HepG2 (cell line): ENCODE results near the gene YY1. TPM values are rescaled to one million over a fixed set of nuclear protein-coding genes. Genes with fewer than 3 reads are reported as not detected.

Source experiments
- BORCS8-MEF2B ChIP-seq: sonication (generic); formaldehyde crosslinking; IDR thresholded peaks from 2 replicates; pipeline ENCODE4 v1.8.0; 2022; ENCODE audit warnings: mild to moderate bottlenecking, missing genetic modification reagents
- CEBPB ChIP-seq: IDR thresholded peaks from 2 replicates; pipeline ENCODE4 v1.6.1; 2011; ENCODE audit warnings: low read depth, low read length, improper control_type of control experiment, borderline replicate concordance
- MBNL3 ChIP-seq: fragments of 250-450 bp; sonication (Bioruptor Pico); conservative IDR thresholded peaks from 2 replicates; pipeline ENCODE4 v1.8.0; 2022; ENCODE audit warnings: mild to moderate bottlenecking, inconsistent platforms
- NONO ChIP-seq, 2 experiments: fragments of 450-650 bp in 1 of 2; sonication (generic) in 1 of 2; formaldehyde crosslinking in 1 of 2; IDR thresholded peaks in 1 of 2; conservative IDR thresholded peaks in 1 of 2; 2 replicates each; pipeline versions ENCODE4 v1.6.1 to v1.8.0; 2017 to 2022; ENCODE audit warnings: mild to moderate bottlenecking in 1 of 2, missing genetic modification reagents in 1 of 2, moderate library complexity in 1 of 2
- POLR2AphosphoS2 ChIP-seq: IDR thresholded peaks from 2 replicates; pipeline ENCODE4 v1.6.1; 2011; ENCODE audit warnings: low read depth, low read length, improper control_type of control experiment
- RBFOX2 ChIP-seq: fragments of 200-400 bp; formaldehyde crosslinking; IDR thresholded peaks from 2 replicates; pipeline ENCODE4 v1.6.1; 2017; ENCODE audit warnings: low read depth, mild to moderate bottlenecking, low read length
- RCOR2 ChIP-seq: IDR thresholded peaks from 2 replicates; pipeline ENCODE4 v1.6.1; 2016; ENCODE audit warnings: missing biosample characterization, missing genetic modification reagents
- RFXANK ChIP-seq: IDR thresholded peaks from 2 replicates; pipeline ENCODE4 v1.6.1; 2016
- TRIM24 ChIP-seq: sonication (generic); formaldehyde crosslinking; IDR thresholded peaks from 2 replicates; pipeline ENCODE4 v1.8.0; 2022; ENCODE audit warnings: mild to moderate bottlenecking, missing genetic modification reagents
- TSC22D2 ChIP-seq: sonication (generic); formaldehyde crosslinking; IDR thresholded peaks from 2 replicates; pipeline ENCODE4 v1.5.1; 2020; ENCODE audit warnings: missing genetic modification reagents, mild to moderate bottlenecking, borderline replicate concordance
- U2AF1 ChIP-seq: fragments of 200-400 bp; formaldehyde crosslinking; optimal IDR thresholded peaks from 2 replicates; pipeline ENCODE3; 2017; ENCODE audit warnings: mild to moderate bottlenecking, low read depth, low read length
- ZBTB7B ChIP-seq: sonication (generic); formaldehyde crosslinking; IDR thresholded peaks from 2 replicates; pipeline ENCODE4 v1.4.0; 2020; ENCODE audit warnings: missing genetic modification reagents
- ZFP90 ChIP-seq: sonication (generic); formaldehyde crosslinking; IDR thresholded peaks from 2 replicates; pipeline ENCODE4 v1.8.0; 2022; ENCODE audit warnings: missing genetic modification reagents, mild to moderate bottlenecking, inconsistent platforms, borderline replicate concordance
- ZNF335 ChIP-seq: sonication (generic); formaldehyde crosslinking; IDR thresholded peaks from 2 replicates; pipeline ENCODE4 v1.4.0; 2020; ENCODE audit warnings: missing genetic modification reagents
- ZNF746 ChIP-seq: sonication (generic); formaldehyde crosslinking; IDR thresholded peaks from 2 replicates; pipeline ENCODE4 v1.8.0; 2022; ENCODE audit warnings: mild to moderate bottlenecking, missing genetic modification reagents
- polyA plus RNA-seq, 8 experiments: library from polyadenylated mRNA; depleted of rRNA in 3 of 8; stranded (reverse) in 7 of 8; unstranded in 1 of 8; fragments of >200 nt; fragmentation: Illumina TruSeq in 4 of 8; extraction: Trizol in 4 of 8; gene quantifications; 2 replicates each; pipeline versions ENCODE4 v1.2.1 to v1.2.3, GENCODE V29; 2011 to 2016; ENCODE audit warnings: low read depth in 4 of 8, missing spikeins in 1 of 8, mixed read lengths in 1 of 8; ENCODE audit not compliant: insufficient read depth in 1 of 8
- total RNA-seq, 5 experiments: library from RNA; depleted of rRNA; stranded (reverse); fragments of >200 nt; fragmentation: Illumina TruSeq; extraction: Trizol; gene quantifications; 2 replicates each; pipeline ENCODE4 v1.2.3, GENCODE V29; 2016; ENCODE audit warnings: low read depth in 1 of 5
- TF ChIP-seq, protein P1 (sequence below): sonication (generic); formaldehyde crosslinking; IDR thresholded peaks from 2 replicates; pipeline ENCODE4 v1.4.0; 2020; ENCODE audit warnings: missing genetic modification reagents, borderline replicate concordance
- TF ChIP-seq, protein P2 (sequence below): IDR thresholded peaks from 2 replicates; pipeline ENCODE4 v1.6.1; 2016; ENCODE audit warnings: low read depth, borderline replicate concordance
- TF ChIP-seq, protein P3 (sequence below): sonication (generic); formaldehyde crosslinking; IDR thresholded peaks from 2 replicates; pipeline ENCODE4 v1.5.1; 2020; ENCODE audit warnings: mild to moderate bottlenecking, missing genetic modification reagents, moderate library complexity
- TF ChIP-seq, protein P4 (sequence below): sonication (generic); formaldehyde crosslinking; IDR thresholded peaks from 2 replicates; pipeline ENCODE4 v1.5.1; 2020; ENCODE audit warnings: mild to moderate bottlenecking, missing genetic modification reagents, moderate library complexity

YY1 gene
- total and polyA plus RNA-seq, 2 of the 13 experiments (the other 11 are each of a cell fraction or from before 2014, with no cell fraction given) = 29.4 to 68.1 TPM

DNA sequence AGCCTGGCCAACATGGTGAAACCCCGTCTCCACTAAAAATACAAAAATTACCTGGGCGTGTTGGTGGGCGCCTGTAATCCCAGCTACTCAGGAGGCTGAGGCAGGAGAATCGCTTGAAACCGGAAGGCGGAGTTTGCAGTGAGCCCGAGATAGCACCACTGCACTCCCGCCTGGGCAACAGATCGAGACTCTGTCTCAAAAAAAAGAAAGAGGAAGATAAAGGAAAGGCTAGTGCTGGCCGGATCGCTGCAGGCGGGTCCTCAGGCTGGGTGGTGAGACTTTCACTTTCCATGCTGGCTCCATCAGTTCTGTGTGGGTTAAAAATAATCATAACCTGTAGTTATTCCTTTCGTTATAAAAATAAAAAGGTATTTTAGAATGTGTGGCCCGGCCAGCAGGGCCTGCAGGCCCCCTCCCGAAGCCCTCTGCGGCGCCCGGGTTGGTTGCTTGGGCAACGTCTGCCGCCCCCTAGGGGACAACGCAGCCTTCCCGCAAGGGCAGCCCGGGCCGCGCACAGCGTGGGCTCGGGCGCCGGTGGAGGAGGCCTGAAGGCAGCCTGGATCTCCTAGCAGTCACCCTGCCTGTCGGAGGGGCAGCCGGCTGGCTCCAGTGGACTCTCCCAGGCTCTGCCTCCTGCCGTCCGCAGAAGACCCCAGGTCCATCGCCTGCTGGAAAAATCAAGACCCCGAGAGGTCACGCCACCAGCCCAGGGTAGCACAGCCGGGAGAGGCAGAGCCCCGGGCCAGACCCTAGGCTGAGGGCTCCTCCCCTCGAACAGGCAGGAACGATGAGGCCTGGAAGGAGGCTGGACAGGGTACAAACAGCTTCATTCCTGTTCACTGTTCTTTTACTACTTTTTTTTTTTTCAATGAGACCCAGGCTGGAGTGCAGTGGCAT is 79.2 kb downstream of the YY1 start (continued):
- TF ChIP-seq, protein P1, sequence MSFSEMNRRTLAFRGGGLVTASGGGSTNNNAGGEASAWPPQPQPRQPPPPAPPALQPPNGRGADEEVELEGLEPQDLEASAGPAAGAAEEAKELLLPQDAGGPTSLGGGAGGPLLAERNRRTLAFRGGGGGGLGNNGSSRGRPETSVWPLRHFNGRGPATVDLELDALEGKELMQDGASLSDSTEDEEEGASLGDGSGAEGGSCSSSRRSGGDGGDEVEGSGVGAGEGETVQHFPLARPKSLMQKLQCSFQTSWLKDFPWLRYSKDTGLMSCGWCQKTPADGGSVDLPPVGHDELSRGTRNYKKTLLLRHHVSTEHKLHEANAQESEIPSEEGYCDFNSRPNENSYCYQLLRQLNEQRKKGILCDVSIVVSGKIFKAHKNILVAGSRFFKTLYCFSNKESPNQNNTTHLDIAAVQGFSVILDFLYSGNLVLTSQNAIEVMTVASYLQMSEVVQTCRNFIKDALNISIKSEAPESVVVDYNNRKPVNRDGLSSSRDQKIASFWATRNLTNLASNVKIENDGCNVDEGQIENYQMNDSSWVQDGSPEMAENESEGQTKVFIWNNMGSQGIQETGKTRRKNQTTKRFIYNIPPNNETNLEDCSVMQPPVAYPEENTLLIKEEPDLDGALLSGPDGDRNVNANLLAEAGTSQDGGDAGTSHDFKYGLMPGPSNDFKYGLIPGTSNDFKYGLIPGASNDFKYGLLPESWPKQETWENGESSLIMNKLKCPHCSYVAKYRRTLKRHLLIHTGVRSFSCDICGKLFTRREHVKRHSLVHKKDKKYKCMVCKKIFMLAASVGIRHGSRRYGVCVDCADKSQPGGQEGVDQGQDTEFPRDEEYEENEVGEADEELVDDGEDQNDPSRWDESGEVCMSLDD (CRISPR knock-in tag) = no peak
- TF ChIP-seq, protein P2, sequence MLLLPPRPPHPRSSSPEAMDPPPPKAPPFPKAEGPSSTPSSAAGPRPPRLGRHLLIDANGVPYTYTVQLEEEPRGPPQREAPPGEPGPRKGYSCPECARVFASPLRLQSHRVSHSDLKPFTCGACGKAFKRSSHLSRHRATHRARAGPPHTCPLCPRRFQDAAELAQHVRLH = no peak
- peak; percentile 56 for TF ChIP-seq U2AF1
- no peak for TF ChIP-seq CEBPB
- no peak for TF ChIP-seq BORCS8-MEF2B (CRISPR knock-in tag)
- no peak for TF ChIP-seq ZFP90 (CRISPR knock-in tag)
- no peak for TF ChIP-seq ZNF746
- TF ChIP-seq POLR2AphosphoS2 = no peak
- TF ChIP-seq, protein P3, sequence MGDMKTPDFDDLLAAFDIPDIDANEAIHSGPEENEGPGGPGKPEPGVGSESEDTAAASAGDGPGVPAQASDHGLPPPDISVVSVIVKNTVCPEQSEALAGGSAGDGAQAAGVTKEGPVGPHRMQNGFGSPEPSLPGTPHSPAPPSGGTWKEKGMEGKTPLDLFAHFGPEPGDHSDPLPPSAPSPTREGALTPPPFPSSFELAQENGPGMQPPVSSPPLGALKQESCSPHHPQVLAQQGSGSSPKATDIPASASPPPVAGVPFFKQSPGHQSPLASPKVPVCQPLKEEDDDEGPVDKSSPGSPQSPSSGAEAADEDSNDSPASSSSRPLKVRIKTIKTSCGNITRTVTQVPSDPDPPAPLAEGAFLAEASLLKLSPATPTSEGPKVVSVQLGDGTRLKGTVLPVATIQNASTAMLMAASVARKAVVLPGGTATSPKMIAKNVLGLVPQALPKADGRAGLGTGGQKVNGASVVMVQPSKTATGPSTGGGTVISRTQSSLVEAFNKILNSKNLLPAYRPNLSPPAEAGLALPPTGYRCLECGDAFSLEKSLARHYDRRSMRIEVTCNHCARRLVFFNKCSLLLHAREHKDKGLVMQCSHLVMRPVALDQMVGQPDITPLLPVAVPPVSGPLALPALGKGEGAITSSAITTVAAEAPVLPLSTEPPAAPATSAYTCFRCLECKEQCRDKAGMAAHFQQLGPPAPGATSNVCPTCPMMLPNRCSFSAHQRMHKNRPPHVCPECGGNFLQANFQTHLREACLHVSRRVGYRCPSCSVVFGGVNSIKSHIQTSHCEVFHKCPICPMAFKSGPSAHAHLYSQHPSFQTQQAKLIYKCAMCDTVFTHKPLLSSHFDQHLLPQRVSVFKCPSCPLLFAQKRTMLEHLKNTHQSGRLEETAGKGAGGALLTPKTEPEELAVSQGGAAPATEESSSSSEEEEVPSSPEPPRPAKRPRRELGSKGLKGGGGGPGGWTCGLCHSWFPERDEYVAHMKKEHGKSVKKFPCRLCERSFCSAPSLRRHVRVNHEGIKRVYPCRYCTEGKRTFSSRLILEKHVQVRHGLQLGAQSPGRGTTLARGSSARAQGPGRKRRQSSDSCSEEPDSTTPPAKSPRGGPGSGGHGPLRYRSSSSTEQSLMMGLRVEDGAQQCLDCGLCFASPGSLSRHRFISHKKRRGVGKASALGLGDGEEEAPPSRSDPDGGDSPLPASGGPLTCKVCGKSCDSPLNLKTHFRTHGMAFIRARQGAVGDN (CRISPR knock-in tag) = peak; percentile 84
- TF ChIP-seq TRIM24 (CRISPR knock-in tag) = no peak
- TF ChIP-seq TSC22D2 = no peak
- no peak for TF ChIP-seq RFXANK (CRISPR knock-in tag)
- TF ChIP-seq RBFOX2 = peak; percentile 39; the same call in 1 of the 2 replicates
- TF ChIP-seq ZBTB7B = peak; percentile 55
- TF ChIP-seq ZNF335 = no peak
- no peak for TF ChIP-seq NONO (IDR thresholded peaks at IDR 0.05)
- 0 out of 2 replicates have a peak, but pooled peaks have one; percentile 28 for TF ChIP-seq NONO (CRISPR knock-in tag; conservative IDR thresholded peaks at IDR 0.05)
- 0 out of 2 replicates have a peak, but pooled peaks have one; percentile 15 for TF ChIP-seq RCOR2 (CRISPR knock-in tag)
- no peak for TF ChIP-seq MBNL3
- TF ChIP-seq, protein P4, sequence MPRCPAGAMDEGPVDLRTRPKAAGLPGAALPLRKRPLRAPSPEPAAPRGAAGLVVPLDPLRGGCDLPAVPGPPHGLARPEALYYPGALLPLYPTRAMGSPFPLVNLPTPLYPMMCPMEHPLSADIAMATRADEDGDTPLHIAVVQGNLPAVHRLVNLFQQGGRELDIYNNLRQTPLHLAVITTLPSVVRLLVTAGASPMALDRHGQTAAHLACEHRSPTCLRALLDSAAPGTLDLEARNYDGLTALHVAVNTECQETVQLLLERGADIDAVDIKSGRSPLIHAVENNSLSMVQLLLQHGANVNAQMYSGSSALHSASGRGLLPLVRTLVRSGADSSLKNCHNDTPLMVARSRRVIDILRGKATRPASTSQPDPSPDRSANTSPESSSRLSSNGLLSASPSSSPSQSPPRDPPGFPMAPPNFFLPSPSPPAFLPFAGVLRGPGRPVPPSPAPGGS (CRISPR knock-in tag) = no peak
